Renal cortex interstitium (tissue), 11 donors: ENCODE data around the gene TRPV4. TPM values are rescaled to one million over a fixed set of nuclear protein-coding genes. Genes with fewer than 3 reads are reported as not detected.
"Not testable (repeated sequence)": the region's sequence is repeated elsewhere in the genome, so short reads cannot be mapped to it uniquely, and the experiment has no call there.

Experiments used
- DNase-seq, 11 donors: peaks; one replicate each; pipeline ENCODE4 v3.0.0-alpha.2; 2013; ENCODE audit warnings: low read depth in 9 of 11, low spot score in 4 of 11; ENCODE audit errors: extremely low read depth in 1 of 11
- polyA plus RNA-seq, 3 donors: library from polyadenylated mRNA; unstranded; fragments of 120-200 nt; gene quantifications; one replicate each; pipeline ENCODE4 v1.2.1, GENCODE V29; 2013; ENCODE audit not compliant: insufficient read length in 3 of 3

The TRPV4 gene
- polyA plus RNA-seq, 3 donors, result 9.8 to 18.8 (median 14.8) TPM

DNA sequence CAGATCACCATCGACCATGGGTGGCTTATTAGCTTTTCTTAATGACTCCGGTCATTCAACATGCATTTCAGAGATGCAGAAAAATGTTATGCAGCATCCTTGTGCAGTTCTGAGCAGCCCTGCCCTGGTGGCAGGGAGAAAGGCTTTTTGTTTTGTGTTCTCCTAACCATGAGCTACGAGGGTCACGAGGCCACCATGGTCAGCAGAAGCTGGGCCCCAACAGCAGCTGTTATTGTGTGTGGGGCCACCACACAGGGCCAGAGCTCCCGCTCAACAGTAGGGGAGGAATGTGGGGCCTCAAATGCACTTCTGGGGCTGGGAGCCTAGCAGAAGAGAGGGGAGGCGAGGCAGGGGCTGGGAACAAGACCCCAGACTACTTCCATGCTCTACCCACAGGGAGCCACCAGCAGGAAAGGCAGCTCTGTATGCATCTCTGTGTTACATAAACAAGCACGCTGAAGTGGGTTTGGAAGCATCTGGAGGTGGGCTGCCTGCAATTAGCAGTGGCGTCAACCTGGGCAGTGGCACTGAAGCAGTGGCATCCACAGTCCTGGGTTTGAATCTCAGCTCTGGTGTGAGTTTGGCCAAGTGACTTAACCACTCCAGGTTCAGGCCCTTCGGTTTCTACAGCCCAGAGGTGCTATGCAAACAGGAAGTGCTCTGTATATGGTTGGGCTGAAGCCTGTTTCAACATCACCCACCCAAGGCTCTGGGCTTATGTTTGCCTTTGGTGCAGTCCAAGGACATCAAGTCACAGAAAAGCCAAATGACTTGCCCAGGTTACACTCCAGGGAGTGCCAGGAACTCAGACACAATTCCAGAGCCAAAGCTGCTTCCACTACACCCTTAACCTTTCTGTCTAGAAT is 30.9 kb upstream of the TRPV4 start:
- no peak for DNase-seq

DNA sequence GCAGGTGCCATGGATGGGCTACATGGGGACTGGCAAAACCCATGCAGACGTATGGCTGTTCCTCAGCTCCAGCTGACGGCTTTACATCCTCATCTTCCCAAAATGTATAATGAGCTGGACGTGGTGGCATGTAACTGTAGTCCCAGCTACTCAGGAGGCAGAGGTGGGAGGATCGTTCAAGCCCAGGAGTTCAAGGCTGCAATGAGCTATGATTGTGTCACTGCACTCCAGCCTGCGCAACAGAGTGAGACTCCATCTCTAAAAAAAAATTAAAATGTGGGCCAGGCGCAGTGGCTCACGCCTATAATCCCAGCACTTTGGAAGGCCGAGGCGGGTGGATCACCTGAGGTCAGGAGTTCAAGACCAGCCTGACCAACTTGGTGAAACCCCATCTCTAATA is 29.3 kb upstream of the TRPV4 start:
- not testable (repeated sequence) for DNase-seq

DNA sequence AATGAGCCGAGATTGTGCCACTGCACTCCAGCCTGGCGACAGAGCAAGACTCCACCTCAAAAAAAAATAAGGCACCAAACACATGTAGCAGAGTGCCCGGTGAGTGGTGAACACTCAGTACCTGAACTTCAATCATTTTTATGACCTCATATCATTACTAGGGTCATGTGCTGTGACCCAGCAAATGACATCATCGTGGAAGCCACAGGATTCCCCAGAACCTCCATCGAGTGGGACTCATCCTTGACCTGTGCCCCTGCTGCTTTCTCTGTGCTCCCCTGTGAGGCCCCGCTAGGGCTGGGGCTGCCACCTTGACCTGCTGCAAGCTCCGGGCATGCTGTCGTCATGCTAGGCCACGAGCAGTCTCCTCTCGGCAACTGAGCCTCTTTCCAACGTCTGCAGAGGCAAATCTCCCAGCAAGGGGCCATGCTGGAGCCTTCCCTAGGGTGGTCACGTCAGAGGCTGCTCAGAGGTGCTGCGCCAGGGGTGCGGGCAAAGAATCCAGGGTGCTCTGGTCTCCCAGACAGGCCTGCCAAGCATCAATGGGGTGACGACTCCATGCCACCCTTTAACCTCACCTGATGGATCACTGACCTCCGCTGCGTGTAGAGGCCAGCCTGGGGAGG is 28.6 kb upstream of the TRPV4 start:
- no peak for DNase-seq

DNA sequence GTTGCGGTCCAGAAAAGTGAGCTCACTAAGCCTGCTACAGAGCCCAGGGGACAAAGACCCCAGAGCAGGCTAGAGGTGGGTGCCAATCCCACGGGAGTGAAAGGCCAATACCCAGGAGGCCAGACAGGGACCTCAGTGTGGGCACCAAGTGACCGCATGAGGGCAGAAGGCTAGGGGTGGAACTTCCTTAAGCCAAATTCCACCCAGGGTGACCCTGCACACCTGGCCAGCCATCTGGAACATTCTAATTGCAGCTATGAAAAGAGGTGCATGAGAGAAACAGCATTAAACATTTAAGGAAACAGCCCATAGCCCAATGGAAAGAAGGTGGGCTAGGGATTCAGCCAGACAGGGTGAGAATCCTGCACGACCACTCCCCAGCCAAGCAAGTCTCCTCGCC is 27.8 kb upstream of the TRPV4 start:
- no peak for DNase-seq

DNA sequence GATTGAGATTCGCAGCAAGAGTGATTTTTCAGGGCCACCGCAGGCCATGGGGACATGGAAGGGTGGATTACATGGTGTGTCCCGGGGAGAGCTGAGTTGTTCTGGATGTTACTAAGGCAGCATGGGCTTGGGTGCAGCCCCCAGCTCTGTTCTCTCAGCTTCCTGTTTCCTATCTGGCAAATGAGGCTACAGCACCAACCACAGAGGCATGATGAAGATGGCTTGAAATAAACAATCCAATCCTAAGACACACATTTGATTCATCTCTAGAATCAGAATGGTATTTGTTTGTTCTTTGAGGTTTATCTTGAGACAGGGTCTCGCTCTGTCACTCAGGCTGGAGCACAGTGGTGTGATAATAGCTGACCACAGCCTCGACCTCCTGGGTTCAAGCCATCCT is 25.6 kb upstream of the TRPV4 start:
- DNase-seq, result no peak

DNA sequence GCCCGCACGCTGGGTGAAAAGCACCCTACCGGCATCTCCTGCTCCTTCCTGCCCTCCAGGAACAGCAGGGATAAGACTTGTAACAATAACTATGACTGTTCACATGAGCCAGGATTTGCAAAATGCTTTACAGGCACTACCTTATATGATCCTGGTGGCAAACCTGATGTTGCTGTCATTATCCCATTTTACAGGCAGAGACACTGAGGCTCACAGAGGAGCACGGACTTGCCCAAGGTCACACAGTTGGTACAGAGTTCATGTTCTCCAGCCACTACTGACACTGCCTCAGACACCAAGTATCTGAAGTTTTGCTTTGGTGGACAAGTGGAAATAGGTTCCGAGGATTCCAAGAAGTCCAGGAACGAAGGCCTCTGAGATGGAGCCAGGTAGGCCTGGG is 24.5 kb upstream of the TRPV4 start:
- no peak for DNase-seq

DNA sequence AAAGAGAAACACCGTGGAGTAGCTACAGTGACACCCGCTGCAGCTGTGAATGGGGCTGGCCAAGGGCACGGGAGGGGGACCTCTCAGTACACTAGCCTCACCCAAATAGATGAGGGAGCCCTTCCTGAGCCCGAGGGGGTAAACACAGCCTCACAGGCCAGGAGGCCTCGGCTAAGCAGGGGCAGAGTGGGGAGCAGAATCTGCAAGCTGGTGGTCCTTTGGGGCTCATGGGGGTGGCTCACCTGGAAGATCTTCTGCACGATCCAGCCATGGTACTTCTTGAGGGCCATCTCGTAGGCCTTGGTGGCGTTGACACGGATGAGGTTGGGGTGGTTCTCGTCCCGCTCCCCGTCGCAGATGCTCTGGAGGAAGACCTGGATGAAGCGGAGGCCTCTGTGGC is 22.2 kb upstream of the TRPV4 start:
- DNase-seq, result no peak

DNA sequence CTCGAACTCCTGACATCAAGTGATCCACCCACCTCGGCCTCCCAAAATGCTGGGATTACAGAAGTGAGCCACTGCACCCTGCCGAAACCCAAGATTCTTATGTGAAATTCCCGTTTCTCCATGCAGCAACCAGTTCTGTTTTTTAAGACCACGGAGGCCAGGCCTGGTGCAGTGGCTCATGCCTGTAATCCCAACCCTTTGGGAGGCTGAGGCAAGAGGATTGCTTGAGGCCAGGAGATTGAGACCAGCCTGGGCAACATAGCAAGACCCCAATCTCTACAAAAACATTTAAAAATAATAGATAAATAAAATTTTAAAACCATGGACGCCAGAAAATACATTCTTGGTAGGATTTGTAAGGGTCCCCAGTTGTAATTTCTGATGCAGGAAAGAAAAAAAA is 17.3 kb upstream of the TRPV4 start:
- DNase-seq, result not testable (repeated sequence)

DNA sequence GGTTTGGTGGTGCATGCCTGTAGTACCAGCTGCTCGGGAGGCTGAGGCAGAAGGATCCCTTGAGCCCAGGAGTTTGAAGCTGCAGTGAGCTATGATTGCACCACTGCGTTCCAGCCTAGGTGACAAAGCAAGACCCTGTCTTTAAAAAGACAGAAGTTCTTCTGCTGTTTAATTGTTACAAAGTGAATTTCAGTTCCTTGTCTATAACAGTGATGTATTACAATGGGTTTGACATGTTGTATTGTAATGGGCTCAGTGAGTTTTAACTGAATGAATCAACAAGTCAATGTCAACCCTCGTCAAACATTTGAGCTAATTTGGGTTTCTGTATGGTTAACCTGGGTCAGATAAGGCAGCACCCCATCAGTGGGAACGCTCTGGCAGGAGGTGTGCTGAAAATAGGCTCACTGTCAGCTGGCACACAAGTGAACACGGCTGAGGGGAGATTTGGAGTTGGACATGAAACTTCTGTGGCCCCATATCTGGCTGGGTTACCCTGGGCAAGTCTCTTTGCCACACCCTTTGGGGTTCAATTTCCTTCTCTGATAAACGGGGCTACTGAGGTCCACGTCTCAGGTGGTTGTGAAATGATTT is 14.0 kb upstream of the TRPV4 start:
- DNase-seq, result no peak

DNA sequence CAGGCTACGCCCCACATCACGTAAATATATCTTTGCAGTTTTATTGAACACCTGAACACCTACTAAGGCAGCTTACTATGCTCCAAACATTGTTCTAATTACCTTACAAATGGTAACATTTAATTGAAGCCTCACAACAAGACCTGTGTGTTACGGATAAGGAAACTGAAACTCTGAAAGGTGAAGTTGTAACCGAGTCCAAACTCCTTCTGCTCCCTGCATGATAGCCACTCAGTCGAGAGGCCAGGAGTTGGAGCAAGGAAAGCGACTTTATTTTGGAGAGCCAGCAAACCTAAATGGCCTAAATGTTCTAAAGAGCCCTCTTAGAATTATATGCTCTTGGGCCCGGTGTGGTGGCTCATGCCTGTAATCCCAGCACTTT is 12.6 kb upstream of the TRPV4 start:
- DNase-seq, result no peak

DNA sequence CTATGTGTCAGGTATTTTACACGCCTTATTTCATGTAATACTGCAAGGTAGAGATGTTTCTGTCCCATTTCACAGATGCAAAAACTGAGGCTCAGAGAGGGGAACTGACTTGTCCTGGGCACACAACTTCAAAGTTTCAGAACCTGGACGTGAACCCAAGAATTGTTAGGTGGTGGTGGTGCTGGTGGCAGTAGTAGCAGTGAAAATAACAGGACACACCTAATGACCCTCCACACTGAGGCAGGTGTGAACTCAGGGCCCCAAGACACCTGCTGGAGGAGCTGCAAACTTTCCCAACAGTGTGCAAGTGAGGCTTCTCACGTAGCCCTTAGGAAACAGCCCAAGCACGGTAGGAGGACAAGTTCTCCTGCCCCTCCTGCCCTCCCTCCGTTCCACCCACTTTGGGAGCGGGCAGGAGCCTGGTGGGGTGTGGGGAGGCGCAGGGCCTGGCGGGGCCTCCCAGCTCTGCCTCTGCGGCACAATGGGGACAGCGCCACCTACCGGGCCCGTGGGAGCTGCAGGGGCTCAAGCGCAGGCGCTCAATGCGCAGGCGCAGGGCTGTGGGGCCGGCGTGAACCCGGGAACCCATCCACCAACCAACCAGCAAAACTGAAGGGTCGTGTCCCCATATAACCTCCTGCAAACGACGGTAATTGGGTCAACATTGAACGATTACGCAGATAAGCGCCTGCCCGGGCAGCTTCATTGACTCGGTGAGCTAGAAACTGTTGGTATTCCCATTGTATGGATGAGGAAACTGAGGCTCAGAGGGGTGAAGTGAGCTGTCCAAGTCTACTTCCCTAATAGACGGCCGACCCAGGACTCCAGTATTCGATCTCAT is 12.0 kb upstream of the TRPV4 start:
- DNase-seq, result peak in 10 of 11 donors; percentile 62 to 80 (median 72)

DNA sequence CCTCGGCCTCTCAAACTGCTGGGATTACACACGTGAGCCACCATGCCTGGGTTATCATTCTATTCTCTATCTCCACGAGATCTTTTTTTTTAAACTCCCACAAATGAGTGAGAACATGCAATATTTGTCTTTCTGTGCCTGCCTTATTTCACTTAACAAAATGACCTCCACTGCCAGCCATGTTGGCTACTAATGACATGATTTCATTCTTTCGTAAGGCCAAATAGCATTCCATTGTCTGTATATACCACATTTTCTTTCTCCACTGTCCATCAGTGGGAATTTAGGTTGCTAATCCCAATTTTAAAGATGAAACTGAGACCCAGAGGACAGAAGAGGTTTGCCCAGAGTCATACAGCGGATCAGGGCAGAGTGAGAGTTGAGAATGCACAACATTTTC is 10.9 kb upstream of the TRPV4 start:
- no peak for DNase-seq

DNA sequence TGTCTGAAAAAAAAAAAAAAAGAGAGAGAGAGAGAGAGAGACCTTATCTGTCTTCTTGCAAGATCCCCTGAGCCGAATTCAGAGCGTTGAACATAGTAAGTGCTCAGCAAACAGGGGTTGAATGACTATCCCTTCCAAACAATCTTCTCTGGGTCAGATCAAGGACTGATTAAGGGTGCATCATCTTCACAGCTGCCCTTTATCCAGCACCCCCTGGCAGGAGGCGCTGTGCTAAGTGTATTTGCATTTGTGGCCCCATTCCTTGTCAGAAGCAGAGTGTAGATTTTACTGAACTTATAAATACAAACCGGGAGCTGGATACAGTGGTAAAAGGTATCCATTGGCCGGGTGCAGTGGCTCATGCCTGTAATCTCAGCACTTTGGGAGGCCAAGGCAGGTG is 8.8 kb upstream of the TRPV4 start:
- no peak for DNase-seq

DNA sequence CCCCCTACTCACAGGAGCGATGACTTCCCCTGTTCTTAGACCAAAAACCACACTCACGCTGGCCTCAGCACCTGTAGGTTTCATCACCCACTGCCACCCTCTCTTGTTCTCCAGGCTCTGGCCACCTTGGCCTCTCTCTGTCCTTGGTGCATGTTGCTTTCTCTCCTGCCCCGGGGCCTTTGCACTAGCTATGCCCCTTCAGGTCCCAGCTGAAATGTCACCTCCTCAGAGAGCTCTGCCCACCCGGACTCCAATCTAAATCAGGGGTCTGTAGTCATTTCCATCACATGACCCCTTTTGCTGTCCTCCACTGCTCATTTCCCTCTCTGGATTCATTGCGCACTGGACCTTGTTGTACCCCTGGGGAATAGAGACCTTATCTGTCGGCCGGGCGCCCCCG is 8.2 kb upstream of the TRPV4 start:
- no peak for DNase-seq

DNA sequence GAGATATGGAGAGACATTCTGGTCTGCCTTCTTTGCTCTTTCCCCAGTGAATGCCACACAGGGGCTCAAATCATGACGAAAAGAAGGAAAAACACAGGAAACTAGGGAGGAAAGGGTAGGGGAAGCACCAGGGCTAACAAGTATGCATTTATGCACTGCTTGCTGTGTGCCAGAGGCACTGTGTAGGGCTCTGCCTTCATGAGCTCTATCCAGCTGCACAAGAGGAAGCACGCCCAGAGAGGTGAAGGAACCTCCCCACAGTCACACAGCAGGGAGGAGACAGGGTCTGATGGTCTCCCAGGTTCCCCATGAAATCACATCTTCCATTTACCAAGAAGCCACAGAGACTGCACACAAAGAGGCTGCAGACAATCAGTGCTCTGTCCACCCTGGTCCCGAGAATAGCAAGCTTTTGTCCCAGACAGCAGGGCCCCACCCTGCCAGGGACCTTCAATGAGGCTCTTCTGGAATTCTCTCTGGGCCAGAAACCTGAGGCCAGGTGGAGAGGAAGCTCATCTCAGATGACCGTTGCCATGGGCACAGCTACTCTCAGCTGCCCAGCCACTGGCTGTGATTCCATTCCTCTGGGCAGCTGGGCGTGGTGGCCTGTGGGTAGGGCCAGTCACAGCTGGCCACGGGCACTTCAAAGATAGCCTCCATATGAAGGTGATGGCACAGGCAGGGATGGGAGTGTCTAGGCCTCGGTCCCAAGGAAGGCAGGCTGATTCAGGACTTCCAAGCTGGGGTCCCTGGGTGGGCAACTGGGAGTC is 7.3 kb upstream of the TRPV4 start:
- DNase-seq, result peak in 5 of 11 donors; percentile 38 to 68 (median 59)

DNA sequence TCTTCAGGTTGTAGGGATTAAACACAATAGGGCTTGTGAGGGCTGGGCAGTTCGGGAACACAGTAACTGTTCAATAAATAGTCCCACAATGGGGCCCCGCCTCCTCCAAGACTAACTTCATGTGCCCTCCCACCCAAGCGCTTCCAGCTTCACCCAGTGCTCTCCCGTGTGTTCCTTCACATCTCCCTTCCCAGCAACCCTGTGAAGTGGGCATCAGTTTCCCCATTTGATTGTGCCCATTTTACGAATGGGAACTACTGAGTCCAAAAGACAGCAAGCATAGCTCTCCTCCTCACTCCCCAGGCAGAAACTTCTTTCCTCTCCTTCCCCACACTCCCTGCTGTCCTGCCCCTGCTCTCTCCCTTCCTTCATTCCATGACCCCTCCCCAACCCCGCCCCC is 6.2 kb upstream of the TRPV4 start:
- DNase-seq, result no peak

DNA sequence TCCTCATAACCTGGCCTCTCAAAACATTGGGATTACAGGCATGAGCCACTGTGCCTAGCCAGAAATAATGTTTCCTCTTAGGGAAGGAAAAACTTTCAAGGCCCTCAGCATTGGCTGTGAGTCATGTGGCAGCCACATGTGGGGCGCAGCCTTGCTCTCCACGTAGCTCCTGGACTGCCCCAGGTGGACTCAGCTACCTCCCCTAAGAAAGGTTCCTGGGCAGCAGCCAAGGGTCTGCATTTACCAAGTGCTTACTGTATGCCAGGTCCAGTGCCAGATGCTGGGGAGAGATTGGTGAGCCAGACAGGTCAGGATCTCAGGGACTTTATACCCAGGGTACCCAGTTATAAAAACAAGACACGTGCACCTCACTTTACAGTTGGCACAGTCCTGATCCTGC is 3.7 kb upstream of the TRPV4 start:
- DNase-seq, result no peak

DNA sequence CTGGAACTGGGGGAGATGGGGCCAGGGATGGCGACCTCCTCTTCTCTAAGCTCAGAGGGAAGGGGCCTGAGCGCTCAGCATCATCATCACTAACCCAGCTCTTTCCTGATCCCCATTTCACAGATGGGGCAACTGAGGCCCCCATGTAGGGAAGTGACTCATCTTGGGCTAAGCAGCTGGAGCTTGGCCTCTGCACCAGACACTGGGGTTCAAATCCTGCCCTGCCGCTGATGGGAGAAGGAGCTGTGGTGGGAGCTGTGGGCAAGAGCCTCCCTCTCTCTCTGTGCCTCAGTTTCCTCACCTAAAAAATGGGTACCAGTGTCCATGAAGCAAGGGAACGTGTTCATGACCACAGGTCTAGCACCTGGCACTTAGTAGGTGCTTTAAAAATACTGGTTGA is 2.6 kb upstream of the TRPV4 start:
- no peak for DNase-seq
